GM12872 (cell line): Measurements from ENCODE around the gene NDUFA11.

Experiments
- TF ChIP-seq, protein P1 (sequence below): IDR thresholded peaks from 3 replicates; pipeline ENCODE4 v1.5.1; 2011; ENCODE audit warnings: low read depth, mild to moderate bottlenecking, low read length, moderate library complexity; ENCODE audit not compliant: insufficient read depth

NDUFA11 gene

DNA sequence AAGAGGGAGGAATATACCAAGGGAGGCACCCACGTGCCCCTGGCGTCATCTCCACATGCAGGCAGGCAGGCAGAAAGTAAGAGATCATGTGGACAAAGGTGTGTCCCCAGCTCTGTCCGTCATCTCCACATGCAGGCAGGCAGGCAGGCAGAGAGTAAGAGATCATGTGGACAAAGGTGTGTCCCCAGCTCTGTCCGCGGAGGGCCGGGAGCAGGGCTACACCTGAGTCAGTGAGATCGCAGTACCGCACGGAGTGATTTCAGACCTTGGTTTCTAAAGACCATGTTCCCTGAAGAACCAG lies 32.7 kb upstream of the NDUFA11 start:
- TF ChIP-seq, protein P1, sequence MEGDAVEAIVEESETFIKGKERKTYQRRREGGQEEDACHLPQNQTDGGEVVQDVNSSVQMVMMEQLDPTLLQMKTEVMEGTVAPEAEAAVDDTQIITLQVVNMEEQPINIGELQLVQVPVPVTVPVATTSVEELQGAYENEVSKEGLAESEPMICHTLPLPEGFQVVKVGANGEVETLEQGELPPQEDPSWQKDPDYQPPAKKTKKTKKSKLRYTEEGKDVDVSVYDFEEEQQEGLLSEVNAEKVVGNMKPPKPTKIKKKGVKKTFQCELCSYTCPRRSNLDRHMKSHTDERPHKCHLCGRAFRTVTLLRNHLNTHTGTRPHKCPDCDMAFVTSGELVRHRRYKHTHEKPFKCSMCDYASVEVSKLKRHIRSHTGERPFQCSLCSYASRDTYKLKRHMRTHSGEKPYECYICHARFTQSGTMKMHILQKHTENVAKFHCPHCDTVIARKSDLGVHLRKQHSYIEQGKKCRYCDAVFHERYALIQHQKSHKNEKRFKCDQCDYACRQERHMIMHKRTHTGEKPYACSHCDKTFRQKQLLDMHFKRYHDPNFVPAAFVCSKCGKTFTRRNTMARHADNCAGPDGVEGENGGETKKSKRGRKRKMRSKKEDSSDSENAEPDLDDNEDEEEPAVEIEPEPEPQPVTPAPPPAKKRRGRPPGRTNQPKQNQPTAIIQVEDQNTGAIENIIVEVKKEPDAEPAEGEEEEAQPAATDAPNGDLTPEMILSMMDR = no peak

DNA sequence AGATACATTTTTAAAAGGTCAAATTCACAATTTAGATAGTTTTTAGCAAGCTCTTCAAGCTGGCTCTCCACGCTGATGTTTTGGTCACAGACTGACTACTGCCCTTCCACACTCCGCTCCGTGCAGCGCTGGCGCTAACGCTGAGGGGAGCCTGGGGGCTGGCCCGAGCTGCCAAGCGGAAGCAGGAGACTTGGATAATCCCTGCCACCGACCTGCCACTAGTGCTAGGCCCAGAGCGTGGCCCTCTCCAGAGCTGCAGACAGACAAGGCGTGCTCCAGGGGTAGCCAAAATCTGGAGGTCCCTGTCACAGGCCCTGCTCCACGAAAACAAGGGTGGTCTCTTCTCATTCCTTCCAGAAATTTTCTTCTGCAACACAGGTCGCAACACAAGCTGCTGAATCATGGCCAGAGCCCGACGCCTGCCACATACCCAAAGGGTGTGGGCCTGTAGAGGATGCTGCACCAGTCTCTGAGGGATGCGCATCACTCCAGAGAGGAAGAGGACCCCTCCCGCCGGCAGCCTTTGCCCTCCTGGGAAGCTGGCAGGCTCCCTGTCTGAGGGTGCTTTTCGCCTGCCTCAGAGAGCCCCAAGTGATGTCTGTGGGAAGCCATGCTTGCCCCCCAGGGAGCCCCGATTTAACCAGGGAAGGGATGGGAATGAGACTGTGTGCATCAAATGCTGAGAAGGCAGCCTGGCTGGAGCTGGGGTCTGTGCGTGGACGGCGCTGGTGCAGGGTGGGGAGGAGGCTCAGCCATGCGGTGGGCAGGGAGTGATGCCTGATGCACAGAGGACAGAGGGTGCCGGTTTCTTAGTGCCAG lies 32.1 kb upstream of the NDUFA11 start:
- TF ChIP-seq, protein P1 = no peak

DNA sequence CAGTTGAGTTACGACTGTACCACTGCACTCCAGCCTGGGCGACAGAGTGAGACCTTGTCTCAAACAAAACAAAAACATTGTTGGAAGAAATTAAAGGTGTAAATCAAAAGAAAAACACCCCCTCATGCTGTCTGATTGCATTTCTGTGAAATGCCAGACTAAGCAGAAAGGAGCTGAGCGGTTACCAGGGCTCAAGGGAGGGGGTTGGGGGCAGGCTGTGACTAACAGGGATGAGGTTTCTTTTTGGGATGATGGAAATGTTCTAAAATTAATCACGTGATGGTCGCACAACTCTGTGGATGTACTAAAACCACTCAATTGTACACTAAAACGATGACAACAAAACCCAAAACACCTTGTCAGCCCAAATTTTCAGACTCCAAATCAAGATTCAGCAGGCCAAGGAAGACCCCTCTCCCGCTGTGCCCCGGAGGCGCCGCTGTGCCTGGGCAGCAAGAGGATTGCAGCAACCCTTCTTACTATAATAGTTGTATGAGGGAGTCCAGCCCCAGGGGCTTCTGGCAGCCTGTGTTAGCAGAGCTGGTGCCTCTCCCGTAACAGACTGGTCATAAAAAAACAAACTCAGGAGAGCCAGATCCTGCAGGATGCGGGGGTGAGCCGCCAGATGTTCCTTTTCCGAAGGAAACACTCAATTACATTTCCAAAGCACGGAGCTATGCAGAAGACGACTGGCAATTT lies 31.3 kb upstream of the NDUFA11 start:
- TF ChIP-seq, protein P1 = no peak

DNA sequence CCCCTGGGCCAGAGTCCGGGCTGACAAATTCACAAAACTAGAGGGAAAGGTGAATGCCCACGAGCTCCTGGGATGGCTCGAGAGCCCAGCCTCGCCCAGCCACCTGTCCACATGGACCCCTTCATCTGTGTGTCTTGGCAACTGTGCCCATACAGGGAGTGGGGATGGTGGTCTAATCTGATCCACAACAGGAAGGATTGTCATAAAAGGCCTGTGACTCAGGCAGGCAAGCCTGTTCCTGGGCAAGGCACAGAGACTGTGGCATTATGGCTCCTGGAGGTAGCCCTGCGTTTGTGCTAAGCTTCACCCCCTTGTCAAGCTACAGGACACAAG lies 30.4 kb upstream of the NDUFA11 start:
- TF ChIP-seq, protein P1 = no peak

DNA sequence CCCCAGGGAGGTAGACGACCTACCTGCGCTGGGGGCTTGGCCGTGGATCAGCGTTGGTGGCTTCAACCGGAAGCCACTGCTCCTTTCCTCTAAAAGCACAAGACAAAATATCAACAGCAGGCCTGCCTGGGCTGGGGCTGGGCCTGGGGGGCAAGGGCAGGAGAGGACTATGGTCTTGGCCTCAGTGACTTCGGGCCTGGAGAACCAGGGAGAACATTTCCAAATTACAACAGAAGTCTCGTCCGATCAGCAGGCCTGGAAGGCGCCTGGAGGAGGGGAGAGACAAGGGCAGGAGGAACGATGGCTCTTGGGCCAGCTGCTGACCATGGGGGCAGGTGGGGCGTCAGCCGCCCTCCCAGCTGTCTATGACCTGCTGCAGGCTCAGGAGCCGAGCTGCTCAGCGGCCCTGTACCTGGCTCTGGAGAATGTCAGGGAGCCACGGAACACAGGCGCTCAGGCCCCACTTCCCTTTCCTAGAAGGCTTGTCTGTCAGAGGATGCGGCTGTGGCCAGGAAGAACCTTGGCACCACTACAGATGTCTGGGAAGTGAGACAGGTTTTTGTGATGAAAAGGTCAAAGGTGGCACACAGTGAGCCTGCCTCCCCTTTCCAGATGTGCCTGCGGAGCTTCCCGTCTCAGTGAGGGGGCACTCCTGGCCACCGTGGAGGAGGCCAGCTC lies 29.9 kb upstream of the NDUFA11 start:
- TF ChIP-seq, protein P1 = no peak

DNA sequence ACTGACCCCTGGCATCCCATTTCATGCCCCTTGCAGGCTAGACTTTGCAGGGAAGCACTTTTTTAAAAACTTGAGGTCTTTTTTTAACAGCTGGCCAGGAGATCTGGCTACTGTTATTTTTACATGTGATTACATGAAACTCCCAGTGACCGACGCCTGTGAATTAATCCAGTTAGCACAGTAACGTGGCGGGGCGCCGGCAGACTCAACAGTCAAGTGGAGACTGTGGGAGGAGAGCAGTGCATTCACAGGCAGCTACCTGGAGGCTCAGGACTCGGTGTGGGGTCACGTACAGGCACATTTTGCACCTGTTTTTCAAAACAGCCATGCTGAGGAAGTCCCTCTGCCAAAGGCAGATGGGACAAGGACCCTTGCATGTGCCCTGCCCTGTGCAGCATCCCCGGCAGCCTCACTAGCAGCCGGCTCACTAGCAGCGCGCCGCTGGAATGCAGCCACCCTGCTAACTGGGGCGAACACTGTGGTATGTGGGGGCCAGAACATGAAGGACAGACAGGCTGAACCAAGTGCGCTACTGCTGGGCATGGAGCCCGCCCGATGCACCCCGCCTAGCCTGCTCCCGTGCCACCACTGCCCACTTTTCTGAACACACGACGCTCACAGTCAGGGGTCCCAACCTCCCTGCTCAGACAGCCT lies 29.1 kb upstream of the NDUFA11 start:
- TF ChIP-seq, protein P1 = no peak

DNA sequence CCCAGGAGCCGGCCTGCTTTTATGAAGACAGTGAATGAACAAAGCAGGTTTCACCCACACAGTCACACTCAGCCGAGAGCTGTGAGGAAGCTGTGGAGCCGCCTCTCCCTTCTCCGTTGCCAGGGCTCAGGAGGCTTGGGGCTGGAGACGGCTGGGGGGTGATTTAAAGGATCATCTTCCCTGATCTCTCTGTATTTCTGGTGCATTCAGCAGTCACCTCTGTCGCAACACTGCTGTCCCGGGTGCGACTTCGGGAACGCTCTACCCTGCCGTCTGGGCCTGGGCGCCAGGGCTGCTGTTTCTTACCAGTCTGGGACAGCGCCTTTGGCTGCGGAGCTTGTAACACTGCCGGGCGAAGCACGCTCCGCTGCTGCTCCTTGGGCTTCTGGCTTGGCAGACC lies 28.6 kb upstream of the NDUFA11 start:
- TF ChIP-seq, protein P1 = no peak
